T-helper 2 cell treated with Interferon-gamma antibody and Interleukin-4, amounts not matched to agents 5 μg/mL and 100 μg/mL, for 36 hours (primary cell): ENCODE measurements around the gene IER5.
A peak's percentile ranks its signal among the peaks of the same experiment; 100 is the strongest.

Experiments
- DNase-seq: peaks from one replicate; pipeline ENCODE4 v3.0.0; 2021; ENCODE audit warnings: low spot score
- H3K27ac Mint-ChIP-seq: one replicate; pipeline ENCODE4 v1.8.0; 2021; ENCODE audit warnings: mild to moderate bottlenecking, mixed read lengths
- H3K27me3 Mint-ChIP-seq: one replicate; pipeline ENCODE4 v1.8.0; 2021; ENCODE audit warnings: low read depth, mixed read lengths
- H3K36me3 Mint-ChIP-seq: one replicate; pipeline ENCODE4 v1.8.0; 2021; ENCODE audit warnings: low read depth, mixed read lengths
- H3K4me1 Mint-ChIP-seq: one replicate; pipeline ENCODE4 v1.8.0; 2021; ENCODE audit warnings: low read depth, mixed read lengths
- H3K4me3 Mint-ChIP-seq: one replicate; pipeline ENCODE4 v1.8.0; 2022; ENCODE audit warnings: mild to moderate bottlenecking, moderate library complexity, mixed read lengths
- H3K9me3 Mint-ChIP-seq: one replicate; pipeline ENCODE4 v1.8.0; 2021; ENCODE audit warnings: mixed read lengths

Gene IER5

GRCh38 chr1:181121498-181121897 lies 33.0 kb downstream of the IER5 start:
- no peak overlapping the region for H3K27ac Mint-ChIP-seq
- H3K27me3 Mint-ChIP-seq: no peaks in the 10 kb centered on the region
- no peaks in the 10 kb centered on the region for H3K36me3 Mint-ChIP-seq
- DNase-seq: no peak
- H3K4me3 Mint-ChIP-seq: no peak overlapping the region
- H3K4me1 Mint-ChIP-seq: peaks cover 18% of the 10 kb centered on the region
- H3K9me3 Mint-ChIP-seq: no peaks in the 10 kb centered on the region

GRCh38 chr1:181122222-181122621 lies 33.7 kb downstream of the IER5 start:
- Mint-ChIP-seq H3K27ac (no peak overlapping the region), H3K27me3 (no peaks in the 10 kb centered on the region), H3K4me1 (peaks cover 18% of the 10 kb centered on the region), H3K36me3 (no peaks in the 10 kb centered on the region), H3K9me3 (no peaks in the 10 kb centered on the region), H3K4me3 (no peak overlapping the region)
- DNase-seq: no peak

GRCh38 chr1:181123173-181123572 lies 34.7 kb downstream of the IER5 start:
- peaks cover 25% of the 10 kb centered on the region for H3K4me1 Mint-ChIP-seq
- H3K36me3 Mint-ChIP-seq: no peaks in the 10 kb centered on the region
- no peak for DNase-seq
- H3K27me3 Mint-ChIP-seq: no peaks in the 10 kb centered on the region
- H3K4me3 Mint-ChIP-seq: no peak overlapping the region
- H3K27ac Mint-ChIP-seq: no peak overlapping the region
- no peaks in the 10 kb centered on the region for H3K9me3 Mint-ChIP-seq

GRCh38 chr1:181124291-181124751 lies 35.8 kb downstream of the IER5 start:
- no peak for DNase-seq

GRCh38 chr1:181126289-181126688 lies 37.8 kb downstream of the IER5 start:
- Mint-ChIP-seq H3K9me3 (no peaks in the 10 kb centered on the region), H3K4me3 (no peak overlapping the region), H3K36me3 (no peaks in the 10 kb centered on the region), H3K4me1 (peaks cover 39% of the 10 kb centered on the region), H3K27ac (peak overlapping the region; percentile 47), H3K27me3 (no peaks in the 10 kb centered on the region)
- no peak for DNase-seq

More at GRCh38 chr1:181124291-181124751, 35.8 kb downstream of the IER5 start:
- Mint-ChIP-seq H3K36me3 (no peaks in the 10 kb centered on the region), H3K4me3 (no peak overlapping the region), H3K27me3 (no peaks in the 10 kb centered on the region), H3K4me1 (peaks cover 34% of the 10 kb centered on the region), H3K9me3 (no peaks in the 10 kb centered on the region), H3K27ac (no peak overlapping the region)

GRCh38 chr1:181126871-181127587 lies 38.5 kb downstream of the IER5 start:
- Mint-ChIP-seq H3K27me3 (no peaks in the 10 kb centered on the region), H3K36me3 (no peaks in the 10 kb centered on the region), H3K4me3 (no peak overlapping the region), H3K4me1 (peaks cover 39% of the 10 kb centered on the region), H3K27ac (no peak overlapping the region), H3K9me3 (no peaks in the 10 kb centered on the region)
- no peak for DNase-seq

GRCh38 chr1:181127898-181128453 lies 39.5 kb downstream of the IER5 start:
- Mint-ChIP-seq H3K4me1 (peaks cover 39% of the 10 kb centered on the region), H3K27me3 (no peaks in the 10 kb centered on the region), H3K4me3 (no peak overlapping the region), H3K36me3 (no peaks in the 10 kb centered on the region), H3K9me3 (no peaks in the 10 kb centered on the region), H3K27ac (no peak overlapping the region)
- DNase-seq: no peak

- peak overlapping the region; percentile 16 for H3K27ac Mint-ChIP-seq
- peaks cover 44% of the 10 kb centered on the region for H3K4me1 Mint-ChIP-seq
- no peak for DNase-seq
- H3K36me3 Mint-ChIP-seq: no peaks in the 10 kb centered on the region
- H3K27me3 Mint-ChIP-seq: no peaks in the 10 kb centered on the region
- H3K9me3 Mint-ChIP-seq: no peaks in the 10 kb centered on the region
- peak overlapping the region; percentile 23 for H3K4me3 Mint-ChIP-seq
These were observed 40.3 kb downstream of the IER5 start for GRCh38 chr1:181128592-181129497.

- no peak overlapping the region for H3K4me3 Mint-ChIP-seq
- no peaks in the 10 kb centered on the region for H3K36me3 Mint-ChIP-seq
- H3K27ac Mint-ChIP-seq: no peak overlapping the region
- no peaks in the 10 kb centered on the region for H3K9me3 Mint-ChIP-seq
- H3K27me3 Mint-ChIP-seq: no peaks in the 10 kb centered on the region
- no peak for DNase-seq
- peaks cover 43% of the 10 kb centered on the region for H3K4me1 Mint-ChIP-seq
These were observed 41.5 kb downstream of the IER5 start for GRCh38 chr1:181129771-181130606.

GRCh38 chr1:181131255-181131941 lies 42.9 kb downstream of the IER5 start:
- Mint-ChIP-seq H3K4me1 (peaks cover 50% of the 10 kb centered on the region), H3K4me3 (no peak overlapping the region), H3K27ac (peak overlapping the region; percentile 20), H3K9me3 (no peaks in the 10 kb centered on the region), H3K27me3 (no peaks in the 10 kb centered on the region), H3K36me3 (no peaks in the 10 kb centered on the region)
- DNase-seq: no peak

GRCh38 chr1:181133441-181133951 lies 45.0 kb downstream of the IER5 start:
- peak overlapping the region; percentile 66 for H3K4me3 Mint-ChIP-seq
- no peaks in the 10 kb centered on the region for H3K36me3 Mint-ChIP-seq
- no peak for DNase-seq
- no peaks in the 10 kb centered on the region for H3K27me3 Mint-ChIP-seq
- peak overlapping the region; percentile 22 for H3K27ac Mint-ChIP-seq
- peaks cover 52% of the 10 kb centered on the region for H3K4me1 Mint-ChIP-seq
- no peaks in the 10 kb centered on the region for H3K9me3 Mint-ChIP-seq

GRCh38 chr1:181133969-181134418 lies 45.5 kb downstream of the IER5 start:
- Mint-ChIP-seq H3K36me3 (no peaks in the 10 kb centered on the region), H3K4me3 (peak overlapping the region; percentile 66), H3K27ac (peak overlapping the region; percentile 22), H3K4me1 (peaks cover 52% of the 10 kb centered on the region), H3K27me3 (no peaks in the 10 kb centered on the region), H3K9me3 (no peaks in the 10 kb centered on the region)
- DNase-seq: no peak
